Right lobe of liver (tissue), 4 donors: ENCODE data around the gene OR2G2.

Experiments used
- CTCF ChIP-seq, 4 donors: fragments of 200-600 bp in 3 of 4; fragments of 450-650 bp in 1 of 4; IDR thresholded peaks; one replicate each; pipeline versions ENCODE4 v1.5.1 to v1.8.0; 2016 to 2022; ENCODE audit warnings: antibody characterized with exemption in 4 of 4, mild to moderate bottlenecking in 2 of 4
- POLR2A ChIP-seq: fragments of 450-650 bp; IDR thresholded peaks from one replicate; pipeline ENCODE4 v1.6.1; 2017; ENCODE audit warnings: antibody characterized with exemption, mild to moderate bottlenecking
- donor health status: DM: no; HTN: no; CAD: no.
- donor health status: DM: no; HTN: no; CAD: no.
- donor health status: DM: no; HTN: yes; CAD: no.

DNA sequence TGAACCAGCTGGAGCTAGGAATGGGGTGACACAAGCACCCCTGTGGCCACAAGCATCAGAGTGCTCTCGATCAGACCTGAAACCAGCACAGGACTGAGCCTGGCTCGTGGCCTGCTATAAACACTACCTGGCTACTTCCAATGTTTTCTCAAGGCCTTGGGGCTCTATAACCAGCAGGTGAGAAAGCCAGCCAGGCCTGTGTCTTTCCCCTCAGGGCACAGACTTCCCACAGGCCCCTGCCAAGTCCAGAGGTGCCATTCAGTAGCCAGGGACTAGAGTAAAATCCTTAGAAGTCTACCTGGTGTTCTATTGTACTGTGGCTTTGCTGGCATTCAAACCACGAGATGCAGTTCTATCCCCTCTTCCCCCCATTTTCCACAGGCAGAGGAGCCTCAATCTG lies 39.8 kb downstream of the OR2G2 start:
- no peak for TF ChIP-seq CTCF (IDR thresholded peaks at IDR 0.05)
- no peak for TF ChIP-seq POLR2A
